WTC11 (cell line): ENCODE results near the gene KRT79. TPM values are rescaled to one million over a fixed set of nuclear protein-coding genes. Genes with fewer than 3 reads are reported as not detected.

ENCODE experiments used
- ATAC-seq: fragments of 200-7000 bp; cut with Tn5 transposase; 2 replicates; pipeline ENCODE4 v1.10.0; 2021; ENCODE audit warnings: mild to moderate bottlenecking, moderate library complexity
- CTCF ChIA-PET: fragments of 300-600 bp; sonication (Branson Sonifier 250); formaldehyde crosslinking; loops from one replicate; lab custom pipeline; 2021; ENCODE audit warnings: antibody characterized with exemption; lab: Charles Lee
- POLR2A ChIA-PET: fragments of 350-600 bp; sonication (Branson Sonifier 250); formaldehyde crosslinking; loops from one replicate; lab custom pipeline; 2021; ENCODE audit warnings: antibody characterized with exemption; lab: Charles Lee
- DNase-seq: peaks from one replicate; pipeline ENCODE4 v3.0.0; 2021; ENCODE audit warnings: low spot score
- H3K27ac Mint-ChIP-seq: 2 replicates; pipeline ENCODE4 v1.8.0; 2021; ENCODE audit warnings: mixed read lengths
- H3K27me3 Mint-ChIP-seq: 2 replicates; pipeline ENCODE4 v1.8.0; 2021; ENCODE audit warnings: low read depth, mild to moderate bottlenecking, moderate library complexity, mixed read lengths
- H3K36me3 Mint-ChIP-seq: 2 replicates; pipeline ENCODE4 v1.8.0; 2021; ENCODE audit warnings: mixed read lengths
- H3K4me1 Mint-ChIP-seq: 2 replicates; pipeline ENCODE4 v1.8.0; 2022; ENCODE audit warnings: mixed read lengths
- H3K4me3 Mint-ChIP-seq: 2 replicates; pipeline ENCODE4 v1.8.0; 2021; ENCODE audit warnings: mild to moderate bottlenecking, moderate library complexity, mixed read lengths
- H3K9me3 Mint-ChIP-seq: 2 replicates; pipeline ENCODE4 v1.8.0; 2021; ENCODE audit warnings: mixed read lengths
- CBFB ChIP-seq: sonication (generic); formaldehyde crosslinking; IDR thresholded peaks from 2 replicates; pipeline ENCODE4 v1.8.1; 2022; ENCODE audit warnings: mild to moderate bottlenecking, low read depth, missing genetic modification reagents
- ELF4 ChIP-seq: sonication (generic); formaldehyde crosslinking; IDR thresholded peaks from 2 replicates; pipeline ENCODE4 v1.8.1; 2022; ENCODE audit warnings: low read depth, mild to moderate bottlenecking, moderate library complexity, missing genetic modification reagents
- MYBL2 ChIP-seq: sonication (generic); formaldehyde crosslinking; IDR thresholded peaks from 2 replicates; pipeline ENCODE4 v1.8.1; 2023; ENCODE audit warnings: mild to moderate bottlenecking, moderate library complexity, missing genetic modification reagents
- NFE2L1 ChIP-seq: sonication (generic); formaldehyde crosslinking; IDR thresholded peaks from 2 replicates; pipeline ENCODE4 v1.8.1; 2023; ENCODE audit warnings: missing genetic modification reagents
- ZNF232 ChIP-seq: sonication (generic); formaldehyde crosslinking; IDR thresholded peaks from 2 replicates; pipeline ENCODE4 v1.8.0; 2022; ENCODE audit warnings: mild to moderate bottlenecking, missing genetic modification reagents
- total RNA-seq: library from RNA; stranded (reverse); gene quantifications from 3 replicates; pipeline ENCODE4 v1.2.3, GENCODE V29; 2021
- TF ChIP-seq, protein P1 (sequence below): fragments of 250-450 bp; sonication (Bioruptor Pico); IDR thresholded peaks from 2 replicates; pipeline ENCODE4 v1.9.0; 2021; ENCODE audit warnings: mild to moderate bottlenecking, borderline replicate concordance
- TF ChIP-seq, protein P2 (sequence below): fragments of 250-450 bp; sonication (Bioruptor Pico); IDR thresholded peaks from 2 replicates; pipeline ENCODE4 v1.8.0; 2021; ENCODE audit warnings: mild to moderate bottlenecking
- TF ChIP-seq, protein P3 (sequence below): sonication (generic); formaldehyde crosslinking; IDR thresholded peaks from 2 replicates; pipeline ENCODE4 v1.8.0; 2022; ENCODE audit warnings: missing genetic modification reagents
- TF ChIP-seq, protein P4 (sequence below): sonication (generic); formaldehyde crosslinking; IDR thresholded peaks from 2 replicates; pipeline ENCODE4 v1.8.1; 2023; ENCODE audit warnings: mild to moderate bottlenecking, missing genetic modification reagents, moderate library complexity
- TF ChIP-seq, protein P5 (sequence below): sonication (generic); formaldehyde crosslinking; IDR thresholded peaks from 2 replicates; pipeline ENCODE4 v1.8.0; 2023; ENCODE audit warnings: mild to moderate bottlenecking, missing genetic modification reagents
- TF ChIP-seq, protein P6 (sequence below): sonication (generic); formaldehyde crosslinking; IDR thresholded peaks from 2 replicates; pipeline ENCODE4 v1.8.1; 2022; ENCODE audit warnings: mild to moderate bottlenecking, moderate library complexity, missing genetic modification reagents
- TF ChIP-seq, protein P7 (sequence below): sonication (generic); formaldehyde crosslinking; conservative IDR thresholded peaks from 2 replicates; pipeline ENCODE4 v1.8.1; 2022; ENCODE audit warnings: mild to moderate bottlenecking, missing genetic modification reagents
- TF ChIP-seq, protein P8 (sequence below): fragments of 250-450 bp; sonication (Bioruptor Pico); conservative IDR thresholded peaks from 2 replicates; pipeline ENCODE4 v1.9.0; 2021; ENCODE audit warnings: mild to moderate bottlenecking

Gene KRT79
- total RNA-seq, 1 experiment from 2014 or later: not detected

DNA sequence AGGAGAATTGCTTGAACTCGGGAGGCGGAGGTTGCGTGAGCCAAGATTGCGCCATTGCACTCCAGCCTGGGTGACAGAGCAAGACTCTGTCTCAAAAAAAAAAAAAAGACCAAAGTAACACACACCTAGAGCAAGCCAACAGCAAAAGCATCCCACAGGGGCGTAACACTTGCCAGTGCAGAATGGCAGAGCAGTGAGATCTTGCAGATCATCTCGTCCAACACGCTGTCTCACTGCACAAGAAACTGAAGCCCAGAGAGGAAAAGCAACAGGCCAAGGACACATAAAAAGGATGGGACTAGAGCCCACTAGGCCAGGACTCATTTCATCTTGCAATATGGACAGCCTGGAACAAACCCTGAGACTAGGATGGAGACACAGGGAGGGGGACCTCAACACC lies 27.4 kb upstream of the KRT79 start:
- TF ChIP-seq, protein P1, sequence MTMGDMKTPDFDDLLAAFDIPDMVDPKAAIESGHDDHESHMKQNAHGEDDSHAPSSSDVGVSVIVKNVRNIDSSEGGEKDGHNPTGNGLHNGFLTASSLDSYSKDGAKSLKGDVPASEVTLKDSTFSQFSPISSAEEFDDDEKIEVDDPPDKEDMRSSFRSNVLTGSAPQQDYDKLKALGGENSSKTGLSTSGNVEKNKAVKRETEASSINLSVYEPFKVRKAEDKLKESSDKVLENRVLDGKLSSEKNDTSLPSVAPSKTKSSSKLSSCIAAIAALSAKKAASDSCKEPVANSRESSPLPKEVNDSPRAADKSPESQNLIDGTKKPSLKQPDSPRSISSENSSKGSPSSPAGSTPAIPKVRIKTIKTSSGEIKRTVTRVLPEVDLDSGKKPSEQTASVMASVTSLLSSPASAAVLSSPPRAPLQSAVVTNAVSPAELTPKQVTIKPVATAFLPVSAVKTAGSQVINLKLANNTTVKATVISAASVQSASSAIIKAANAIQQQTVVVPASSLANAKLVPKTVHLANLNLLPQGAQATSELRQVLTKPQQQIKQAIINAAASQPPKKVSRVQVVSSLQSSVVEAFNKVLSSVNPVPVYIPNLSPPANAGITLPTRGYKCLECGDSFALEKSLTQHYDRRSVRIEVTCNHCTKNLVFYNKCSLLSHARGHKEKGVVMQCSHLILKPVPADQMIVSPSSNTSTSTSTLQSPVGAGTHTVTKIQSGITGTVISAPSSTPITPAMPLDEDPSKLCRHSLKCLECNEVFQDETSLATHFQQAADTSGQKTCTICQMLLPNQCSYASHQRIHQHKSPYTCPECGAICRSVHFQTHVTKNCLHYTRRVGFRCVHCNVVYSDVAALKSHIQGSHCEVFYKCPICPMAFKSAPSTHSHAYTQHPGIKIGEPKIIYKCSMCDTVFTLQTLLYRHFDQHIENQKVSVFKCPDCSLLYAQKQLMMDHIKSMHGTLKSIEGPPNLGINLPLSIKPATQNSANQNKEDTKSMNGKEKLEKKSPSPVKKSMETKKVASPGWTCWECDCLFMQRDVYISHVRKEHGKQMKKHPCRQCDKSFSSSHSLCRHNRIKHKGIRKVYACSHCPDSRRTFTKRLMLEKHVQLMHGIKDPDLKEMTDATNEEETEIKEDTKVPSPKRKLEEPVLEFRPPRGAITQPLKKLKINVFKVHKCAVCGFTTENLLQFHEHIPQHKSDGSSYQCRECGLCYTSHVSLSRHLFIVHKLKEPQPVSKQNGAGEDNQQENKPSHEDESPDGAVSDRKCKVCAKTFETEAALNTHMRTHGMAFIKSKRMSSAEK (CRISPR knock-in tag): no peak
- TF ChIP-seq, protein P2, sequence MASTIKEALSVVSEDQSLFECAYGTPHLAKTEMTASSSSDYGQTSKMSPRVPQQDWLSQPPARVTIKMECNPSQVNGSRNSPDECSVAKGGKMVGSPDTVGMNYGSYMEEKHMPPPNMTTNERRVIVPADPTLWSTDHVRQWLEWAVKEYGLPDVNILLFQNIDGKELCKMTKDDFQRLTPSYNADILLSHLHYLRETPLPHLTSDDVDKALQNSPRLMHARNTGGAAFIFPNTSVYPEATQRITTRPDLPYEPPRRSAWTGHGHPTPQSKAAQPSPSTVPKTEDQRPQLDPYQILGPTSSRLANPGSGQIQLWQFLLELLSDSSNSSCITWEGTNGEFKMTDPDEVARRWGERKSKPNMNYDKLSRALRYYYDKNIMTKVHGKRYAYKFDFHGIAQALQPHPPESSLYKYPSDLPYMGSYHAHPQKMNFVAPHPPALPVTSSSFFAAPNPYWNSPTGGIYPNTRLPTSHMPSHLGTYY (CRISPR knock-in tag): no peak
- TF ChIP-seq, protein P3, sequence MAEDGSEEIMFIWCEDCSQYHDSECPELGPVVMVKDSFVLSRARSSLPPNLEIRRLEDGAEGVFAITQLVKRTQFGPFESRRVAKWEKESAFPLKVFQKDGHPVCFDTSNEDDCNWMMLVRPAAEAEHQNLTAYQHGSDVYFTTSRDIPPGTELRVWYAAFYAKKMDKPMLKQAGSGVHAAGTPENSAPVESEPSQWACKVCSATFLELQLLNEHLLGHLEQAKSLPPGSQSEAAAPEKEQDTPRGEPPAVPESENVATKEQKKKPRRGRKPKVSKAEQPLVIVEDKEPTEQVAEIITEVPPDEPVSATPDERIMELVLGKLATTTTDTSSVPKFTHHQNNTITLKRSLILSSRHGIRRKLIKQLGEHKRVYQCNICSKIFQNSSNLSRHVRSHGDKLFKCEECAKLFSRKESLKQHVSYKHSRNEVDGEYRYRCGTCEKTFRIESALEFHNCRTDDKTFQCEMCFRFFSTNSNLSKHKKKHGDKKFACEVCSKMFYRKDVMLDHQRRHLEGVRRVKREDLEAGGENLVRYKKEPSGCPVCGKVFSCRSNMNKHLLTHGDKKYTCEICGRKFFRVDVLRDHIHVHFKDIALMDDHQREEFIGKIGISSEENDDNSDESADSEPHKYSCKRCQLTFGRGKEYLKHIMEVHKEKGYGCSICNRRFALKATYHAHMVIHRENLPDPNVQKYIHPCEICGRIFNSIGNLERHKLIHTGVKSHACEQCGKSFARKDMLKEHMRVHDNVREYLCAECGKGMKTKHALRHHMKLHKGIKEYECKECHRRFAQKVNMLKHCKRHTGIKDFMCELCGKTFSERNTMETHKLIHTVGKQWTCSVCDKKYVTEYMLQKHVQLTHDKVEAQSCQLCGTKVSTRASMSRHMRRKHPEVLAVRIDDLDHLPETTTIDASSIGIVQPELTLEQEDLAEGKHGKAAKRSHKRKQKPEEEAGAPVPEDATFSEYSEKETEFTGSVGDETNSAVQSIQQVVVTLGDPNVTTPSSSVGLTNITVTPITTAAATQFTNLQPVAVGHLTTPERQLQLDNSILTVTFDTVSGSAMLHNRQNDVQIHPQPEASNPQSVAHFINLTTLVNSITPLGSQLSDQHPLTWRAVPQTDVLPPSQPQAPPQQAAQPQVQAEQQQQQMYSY (CRISPR knock-in tag): no peak
- no peak for TF ChIP-seq NFE2L1 (CRISPR knock-in tag)
- TF ChIP-seq, protein P4, sequence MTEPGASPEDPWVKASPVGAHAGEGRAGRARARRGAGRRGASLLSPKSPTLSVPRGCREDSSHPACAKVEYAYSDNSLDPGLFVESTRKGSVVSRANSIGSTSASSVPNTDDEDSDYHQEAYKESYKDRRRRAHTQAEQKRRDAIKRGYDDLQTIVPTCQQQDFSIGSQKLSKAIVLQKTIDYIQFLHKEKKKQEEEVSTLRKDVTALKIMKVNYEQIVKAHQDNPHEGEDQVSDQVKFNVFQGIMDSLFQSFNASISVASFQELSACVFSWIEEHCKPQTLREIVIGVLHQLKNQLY (CRISPR knock-in tag): no peak
- TF ChIP-seq MYBL2 (CRISPR knock-in tag): no peak
- Mint-ChIP-seq H3K4me1 (no peaks in the 10 kb centered on the region), H3K4me3 (no peak overlapping the region), H3K36me3 (no peaks in the 10 kb centered on the region), H3K9me3 (no peaks in the 10 kb centered on the region), H3K27me3 (no peaks in the 10 kb centered on the region; the same call in 1 of the 2 replicates), H3K27ac (no peak overlapping the region)
- DNase-seq: no peak
- ChIA-PET POLR2A (interaction anchor here (0.6 kb wide), 1 partner anchor 784 kb away, joined by 3 read pairs; no protein-coding TSS in a partner anchor), CTCF (interaction anchor here (1.2 to 1.3 kb wide), 3 partner anchors 9 to 466 kb away, joined by 3 to 6 read pairs (median 4); no protein-coding TSS in a partner anchor)
- no peak for ATAC-seq

DNA sequence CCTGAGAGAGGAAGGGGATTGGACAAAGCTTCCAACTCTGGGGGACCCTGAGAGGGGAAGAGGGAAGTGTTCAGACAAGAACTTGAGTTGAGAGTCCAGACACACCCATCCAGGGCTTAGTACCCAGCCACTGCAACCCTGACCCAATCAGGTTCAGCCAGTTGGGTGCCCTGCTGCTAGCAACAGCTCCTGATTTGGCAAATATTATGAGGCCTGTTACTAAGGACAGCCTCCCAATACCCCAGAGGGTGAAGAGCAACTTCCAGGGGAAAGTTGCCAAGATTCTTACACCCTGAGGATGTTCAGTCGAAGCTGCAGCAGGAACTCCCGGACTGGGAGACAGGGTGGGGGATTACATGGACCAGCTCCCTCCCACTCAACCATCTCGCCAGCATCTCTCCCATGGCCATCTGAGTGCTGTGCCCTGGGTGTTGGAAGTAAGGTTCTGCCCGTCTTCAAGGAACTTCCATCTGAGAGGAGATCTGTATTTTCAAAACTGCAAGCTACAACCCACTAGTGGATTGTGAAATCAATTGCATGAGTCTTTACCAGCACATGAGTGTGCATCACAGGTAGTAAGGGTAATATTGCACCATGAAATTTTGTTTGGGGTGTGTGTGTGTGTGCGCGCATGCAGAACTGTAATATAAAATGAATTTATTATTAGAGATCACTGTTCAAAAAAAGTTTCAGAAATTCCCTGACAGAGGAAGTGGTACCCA lies 26.2 kb upstream of the KRT79 start:
- POLR2A ChIA-PET: no interaction called here
- no peak; the same call in 1 of the 2 replicates for ATAC-seq
- Mint-ChIP-seq H3K27ac (no peak overlapping the region), H3K27me3 (no peaks in the 10 kb centered on the region; the same call in 1 of the 2 replicates), H3K36me3 (no peaks in the 10 kb centered on the region), H3K9me3 (no peaks in the 10 kb centered on the region), H3K4me3 (no peak overlapping the region), H3K4me1 (no peaks in the 10 kb centered on the region)
- no peak for DNase-seq
- CTCF ChIA-PET: interaction anchor here (0.9 to 1.5 kb wide), 2 partner anchors 10 to 20 kb away, joined by 5 to 6 read pairs; no protein-coding TSS in a partner anchor
- TF ChIP-seq, protein P5, sequence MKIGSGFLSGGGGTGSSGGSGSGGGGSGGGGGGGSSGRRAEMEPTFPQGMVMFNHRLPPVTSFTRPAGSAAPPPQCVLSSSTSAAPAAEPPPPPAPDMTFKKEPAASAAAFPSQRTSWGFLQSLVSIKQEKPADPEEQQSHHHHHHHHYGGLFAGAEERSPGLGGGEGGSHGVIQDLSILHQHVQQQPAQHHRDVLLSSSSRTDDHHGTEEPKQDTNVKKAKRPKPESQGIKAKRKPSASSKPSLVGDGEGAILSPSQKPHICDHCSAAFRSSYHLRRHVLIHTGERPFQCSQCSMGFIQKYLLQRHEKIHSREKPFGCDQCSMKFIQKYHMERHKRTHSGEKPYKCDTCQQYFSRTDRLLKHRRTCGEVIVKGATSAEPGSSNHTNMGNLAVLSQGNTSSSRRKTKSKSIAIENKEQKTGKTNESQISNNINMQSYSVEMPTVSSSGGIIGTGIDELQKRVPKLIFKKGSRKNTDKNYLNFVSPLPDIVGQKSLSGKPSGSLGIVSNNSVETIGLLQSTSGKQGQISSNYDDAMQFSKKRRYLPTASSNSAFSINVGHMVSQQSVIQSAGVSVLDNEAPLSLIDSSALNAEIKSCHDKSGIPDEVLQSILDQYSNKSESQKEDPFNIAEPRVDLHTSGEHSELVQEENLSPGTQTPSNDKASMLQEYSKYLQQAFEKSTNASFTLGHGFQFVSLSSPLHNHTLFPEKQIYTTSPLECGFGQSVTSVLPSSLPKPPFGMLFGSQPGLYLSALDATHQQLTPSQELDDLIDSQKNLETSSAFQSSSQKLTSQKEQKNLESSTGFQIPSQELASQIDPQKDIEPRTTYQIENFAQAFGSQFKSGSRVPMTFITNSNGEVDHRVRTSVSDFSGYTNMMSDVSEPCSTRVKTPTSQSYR (CRISPR knock-in tag): no peak
- TF ChIP-seq, protein P6, sequence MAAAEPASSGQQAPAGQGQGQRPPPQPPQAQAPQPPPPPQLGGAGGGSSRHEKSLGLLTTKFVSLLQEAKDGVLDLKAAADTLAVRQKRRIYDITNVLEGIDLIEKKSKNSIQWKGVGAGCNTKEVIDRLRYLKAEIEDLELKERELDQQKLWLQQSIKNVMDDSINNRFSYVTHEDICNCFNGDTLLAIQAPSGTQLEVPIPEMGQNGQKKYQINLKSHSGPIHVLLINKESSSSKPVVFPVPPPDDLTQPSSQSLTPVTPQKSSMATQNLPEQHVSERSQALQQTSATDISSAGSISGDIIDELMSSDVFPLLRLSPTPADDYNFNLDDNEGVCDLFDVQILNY (CRISPR knock-in tag): no peak
- TF ChIP-seq ZNF232 (CRISPR knock-in tag): no peak
- TF ChIP-seq, protein P7, sequence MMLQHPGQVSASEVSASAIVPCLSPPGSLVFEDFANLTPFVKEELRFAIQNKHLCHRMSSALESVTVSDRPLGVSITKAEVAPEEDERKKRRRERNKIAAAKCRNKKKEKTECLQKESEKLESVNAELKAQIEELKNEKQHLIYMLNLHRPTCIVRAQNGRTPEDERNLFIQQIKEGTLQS (CRISPR knock-in tag): no peak
- no peak for TF ChIP-seq CBFB (CRISPR knock-in tag)
- TF ChIP-seq, protein P4 (CRISPR knock-in tag): no peak
- TF ChIP-seq ELF4: no peak
- TF ChIP-seq, protein P8, sequence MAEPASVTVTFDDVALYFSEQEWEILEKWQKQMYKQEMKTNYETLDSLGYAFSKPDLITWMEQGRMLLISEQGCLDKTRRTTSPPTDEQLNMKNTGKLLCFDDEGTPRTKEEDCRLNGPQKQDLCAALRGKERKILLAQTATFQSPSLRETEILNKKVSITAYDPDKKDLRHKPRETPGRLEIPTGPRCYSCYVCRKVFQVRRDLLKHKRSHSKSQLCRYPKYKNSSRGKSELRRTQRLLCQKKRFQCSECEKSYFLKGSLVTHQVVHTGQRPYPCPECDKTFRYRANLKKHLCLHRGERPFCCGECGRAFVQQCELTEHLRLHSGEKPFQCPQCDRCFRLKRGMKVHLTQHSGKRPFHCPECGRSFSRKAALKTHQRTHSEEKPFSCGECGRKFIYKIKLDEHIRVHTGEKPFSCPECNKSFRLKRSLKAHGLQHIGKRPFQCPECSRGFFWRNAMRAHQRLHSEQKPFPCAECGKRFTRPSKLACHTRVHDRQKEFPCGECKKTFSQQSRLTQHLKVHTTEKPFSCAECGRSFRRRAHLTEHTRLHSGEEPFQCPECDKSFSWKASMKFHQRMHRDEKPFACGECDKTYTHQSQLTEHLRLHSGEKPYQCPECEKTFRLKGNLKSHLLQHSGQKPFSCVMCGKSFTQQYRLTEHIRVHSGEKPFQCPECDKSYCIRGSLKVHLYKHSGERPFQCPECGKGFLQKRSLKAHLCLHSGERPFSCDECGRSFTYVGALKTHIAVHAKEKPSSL: no peak
